ACC112 (cell line): ENCODE results near the gene FZD2.

Source experiments
- H2AFZ ChIP-seq: fragments of 200-600 bp; sonication (generic); one replicate; pipeline ENCODE4 v1.6.0; 2017; ENCODE audit warnings: antibody characterized with exemption, low read length; ENCODE audit not compliant: unreplicated experiment
- H3K27ac ChIP-seq: fragments of 200-600 bp; sonication (generic); 2 replicates; pipeline ENCODE4 v1.5.1; 2014; ENCODE audit warnings: low read depth, mild to moderate bottlenecking, antibody characterized with exemption, low read length, moderate library complexity
- H3K27me3 ChIP-seq: fragments of 200-600 bp; sonication (generic); 2 replicates; pipeline ENCODE4 v1.6.1; 2014; ENCODE audit warnings: mild to moderate bottlenecking, antibody characterized with exemption, low read length, moderate library complexity, mixed read lengths; ENCODE audit not compliant: insufficient read depth
- H3K36me3 ChIP-seq: fragments of 200-600 bp; sonication (generic); 2 replicates; pipeline ENCODE4 v1.6.1; 2016; ENCODE audit warnings: mild to moderate bottlenecking, antibody characterized with exemption, low read length, moderate library complexity, mixed read lengths; ENCODE audit not compliant: insufficient read depth
- H3K4me1 ChIP-seq: fragments of 200-600 bp; sonication (generic); one replicate; pipeline ENCODE4 v1.6.1; 2016; ENCODE audit warnings: low read length, mixed read lengths; ENCODE audit not compliant: insufficient read depth, unreplicated experiment, control insufficient read depth
- H3K4me3 ChIP-seq: fragments of 200-600 bp; sonication (generic); 2 replicates; pipeline ENCODE4 v1.5.1; 2014; ENCODE audit warnings: mild to moderate bottlenecking, low read depth, low read length
- H3K79me2 ChIP-seq: fragments of 200-600 bp; sonication (generic); one replicate; pipeline ENCODE4 v1.6.0; 2016; ENCODE audit warnings: low read length; ENCODE audit not compliant: control insufficient read depth, unreplicated experiment, insufficient read depth

Gene FZD2

DNA sequence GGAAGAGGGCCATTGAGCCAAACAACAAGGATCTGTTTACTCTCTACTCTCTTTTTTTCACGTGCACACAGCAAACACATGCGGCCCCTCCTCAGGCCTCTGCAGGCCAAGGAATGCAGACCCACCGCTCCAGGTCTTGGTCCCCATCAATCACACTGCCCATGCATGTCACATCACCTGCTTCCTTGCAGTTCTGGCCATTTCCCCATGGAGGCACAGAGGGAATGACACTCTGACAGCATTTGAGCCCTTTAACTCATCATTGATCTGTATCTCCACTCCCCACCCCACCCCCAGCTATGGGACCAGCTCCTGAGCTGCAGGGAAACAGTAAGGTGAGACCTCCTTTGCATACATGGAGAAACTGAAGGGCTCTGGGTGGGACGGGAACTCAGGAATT is 53.0 kb downstream of the FZD2 start:
- H3K79me2 ChIP-seq: no peaks in the 10 kb centered on the region
- H3K4me1 ChIP-seq: no peaks in the 10 kb centered on the region
- H2AFZ ChIP-seq: no peak overlapping the region
- H3K36me3 ChIP-seq: no peaks in the 10 kb centered on the region
- no peak overlapping the region for H3K4me3 ChIP-seq
- no peak overlapping the region for H3K27ac ChIP-seq
- peaks cover 5% of the 10 kb centered on the region; the same call in 1 of the 2 replicates for H3K27me3 ChIP-seq
